HG02798 (cell line): ENCODE results near the gene OSTC.
"Not testable (repeated sequence)": the region's sequence is repeated elsewhere in the genome, so short reads cannot be mapped to it uniquely, and the experiment has no call there.

Experiments
- ATAC-seq: cut with Tn5 transposase; IDR thresholded peaks from one replicate; pipeline ENCODE4 v1.9.1; 2021; ENCODE audit warnings: mild to moderate bottlenecking; ENCODE audit not compliant: unreplicated experiment, poor library complexity

OSTC gene

DNA sequence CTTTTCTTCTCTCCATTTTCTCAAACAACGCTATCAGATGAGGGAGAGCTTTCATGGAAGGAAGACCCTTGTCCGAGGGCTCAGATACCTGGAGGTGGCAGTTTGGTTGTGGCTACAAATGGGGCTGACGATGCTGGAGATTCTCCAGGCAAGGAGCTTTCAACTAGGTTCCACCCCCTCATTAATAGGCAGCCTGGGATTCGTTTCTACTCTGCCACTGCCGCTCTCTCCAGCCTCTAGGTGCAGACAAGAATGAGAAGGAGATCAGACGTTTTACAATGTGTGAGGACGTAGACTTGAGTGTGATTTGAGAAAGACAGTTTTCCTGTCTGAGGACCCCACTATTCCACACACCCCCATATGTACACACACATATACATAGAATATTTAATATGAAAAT lies 59.3 kb downstream of the OSTC start:
- ATAC-seq: no peak

DNA sequence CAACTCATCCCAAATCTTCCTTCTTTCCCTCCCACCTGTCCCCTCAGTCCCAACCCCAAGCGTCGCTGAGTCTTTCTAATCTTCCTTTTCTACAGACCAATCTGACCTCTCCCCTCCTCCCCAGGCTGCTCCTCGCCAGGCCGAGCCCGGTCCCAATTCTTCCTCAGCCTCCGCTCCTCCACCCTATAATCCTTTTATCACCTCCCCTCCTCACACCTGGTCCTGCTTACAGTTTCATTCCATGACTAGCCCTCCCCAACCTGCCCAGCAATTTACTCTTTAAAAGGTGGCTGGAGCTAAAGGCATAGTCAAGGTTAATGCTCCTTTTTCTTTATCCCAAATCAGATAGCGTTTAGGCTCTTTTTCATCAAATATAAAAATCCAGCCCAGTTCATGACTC lies 60.2 kb downstream of the OSTC start:
- not testable (repeated sequence) for ATAC-seq

DNA sequence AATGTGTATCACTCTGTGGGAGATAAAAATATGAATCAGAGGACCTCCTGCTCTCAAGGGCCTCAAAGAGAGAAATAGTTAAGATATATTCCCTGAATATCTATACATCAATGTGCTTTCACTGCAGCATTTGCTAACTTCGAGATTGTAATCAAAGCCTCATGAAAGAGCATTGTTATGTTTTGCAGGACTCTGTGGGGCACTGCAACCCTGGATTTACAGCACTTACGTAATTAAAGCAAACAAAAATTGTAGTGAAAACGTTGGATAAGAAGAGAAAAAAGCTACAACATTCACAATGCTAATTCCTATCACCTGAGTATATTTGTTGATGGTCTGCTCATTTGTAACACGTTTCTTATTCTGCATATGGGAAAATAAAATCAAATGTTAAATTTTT lies 64.5 kb downstream of the OSTC start:
- no peak for ATAC-seq

DNA sequence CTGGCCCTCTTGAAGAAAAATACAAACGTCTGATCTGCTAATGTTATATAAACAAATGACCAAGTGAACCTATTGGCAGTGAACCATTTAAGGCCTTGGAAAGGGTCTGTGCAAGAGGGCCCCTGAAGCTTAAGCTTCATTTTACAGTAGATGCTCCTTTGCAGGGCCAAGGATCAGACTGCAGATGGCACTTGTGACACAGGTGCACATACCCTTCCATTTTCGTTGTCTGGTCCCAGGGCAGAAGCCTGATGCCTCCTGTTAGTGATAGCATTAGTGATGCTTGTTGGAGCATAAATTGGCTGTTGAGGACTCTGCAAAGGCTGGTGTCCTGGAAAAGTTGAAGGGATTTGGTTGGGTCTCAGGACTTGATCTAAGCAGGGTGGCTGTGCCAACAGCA lies 65.9 kb downstream of the OSTC start:
- no peak for ATAC-seq

DNA sequence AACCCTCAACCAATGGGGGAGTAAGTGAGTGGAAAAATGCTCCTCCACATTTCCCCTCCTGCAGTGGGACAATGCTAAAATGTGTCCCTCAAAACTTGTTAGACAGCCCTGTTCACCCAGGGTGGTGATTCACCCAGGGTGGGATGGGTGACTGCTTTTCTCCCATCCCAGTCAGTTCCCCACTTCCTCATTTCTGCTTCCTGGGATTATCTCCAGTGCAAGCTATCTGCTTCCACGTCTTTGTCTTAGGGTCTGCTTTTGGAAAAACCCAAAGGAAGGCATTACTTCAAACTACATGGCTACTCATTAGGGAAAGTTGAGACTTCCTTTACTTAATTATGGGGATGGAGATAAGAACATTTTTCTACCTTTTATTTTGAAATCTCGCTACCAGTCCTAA lies 67.0 kb downstream of the OSTC start:
- ATAC-seq: no peak
